Measurements from ENCODE around the gene LGALS9C. TPM values are rescaled to one million over a fixed set of nuclear protein-coding genes. Genes with fewer than 3 reads are reported as not detected.
"Not testable (repeated sequence)": the region's sequence is repeated elsewhere in the genome, so short reads cannot be mapped to it uniquely, and the experiment has no call there.

LGALS9C gene
- total RNA-seq, 2 donors from 2014 or later, result not detected

DNA sequence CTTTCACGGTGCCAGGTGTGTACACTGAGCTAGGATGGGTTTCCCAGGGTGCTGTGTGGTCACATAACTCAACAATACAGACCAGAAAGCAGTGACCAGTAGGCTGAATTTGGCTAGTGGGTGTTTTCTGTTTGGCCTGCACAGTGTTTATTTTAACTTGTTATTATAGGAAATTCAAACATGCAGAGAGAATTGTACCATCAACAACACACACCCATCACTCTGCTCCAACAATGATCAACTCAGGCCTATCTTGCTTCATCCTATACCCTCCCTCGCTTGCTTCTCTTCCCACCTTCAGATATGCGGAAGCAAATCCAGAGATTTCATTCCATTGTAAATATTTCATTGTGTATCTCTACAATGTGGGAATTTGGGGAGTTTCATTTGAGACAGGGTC lies 5.2 kb downstream of the LGALS9C start:
- H3K4me1 ChIP-seq; H3K4me3 ChIP-seq; H3K27ac ChIP-seq; ATAC-seq; H3K27me3 ChIP-seq; intact Hi-C loops (cut with DNase I); H3K36me3 ChIP-seq (replicated peaks in 1 of 2; ENCODE audit: insufficient read depth in 1 of 2, low read depth in 2 of 2); DNase-seq; H3K9me3 ChIP-seq: not testable (repeated sequence)
- WGBS, 2 donors, result 100% methylated on average over 1 of the region's 3 CpGs; no CpG with 5 or more reads in 1 of the 2 donors

DNA sequence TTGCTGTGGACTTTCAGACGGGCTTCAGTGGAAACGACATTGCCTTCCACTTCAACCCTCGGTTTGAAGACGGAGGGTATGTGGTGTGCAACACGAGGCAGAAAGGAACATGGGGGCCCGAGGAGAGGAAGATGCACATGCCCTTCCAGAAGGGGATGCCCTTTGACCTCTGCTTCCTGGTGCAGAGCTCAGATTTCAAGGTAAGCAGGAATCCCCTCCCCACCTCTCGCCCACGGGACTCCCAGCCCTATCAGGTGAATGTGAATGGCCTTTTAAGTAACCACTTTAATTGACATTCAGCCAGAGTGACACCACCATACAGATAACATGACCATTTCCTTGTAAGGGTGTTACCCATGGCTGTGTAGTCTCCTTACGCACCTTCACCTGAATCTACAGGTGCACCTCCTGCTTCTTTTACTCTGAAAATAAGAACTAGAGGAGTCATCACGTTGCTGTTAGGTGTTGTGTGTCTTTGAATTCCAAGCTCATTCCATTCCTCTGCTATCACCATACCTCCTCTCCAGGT lies 9.4 kb downstream of the LGALS9C start:
- WGBS, 2 donors, result 0% methylated on average over 1 of the region's 10 CpGs; no CpG with 5 or more reads in 1 of the 2 donors
- not testable (repeated sequence) for ATAC-seq

DNA sequence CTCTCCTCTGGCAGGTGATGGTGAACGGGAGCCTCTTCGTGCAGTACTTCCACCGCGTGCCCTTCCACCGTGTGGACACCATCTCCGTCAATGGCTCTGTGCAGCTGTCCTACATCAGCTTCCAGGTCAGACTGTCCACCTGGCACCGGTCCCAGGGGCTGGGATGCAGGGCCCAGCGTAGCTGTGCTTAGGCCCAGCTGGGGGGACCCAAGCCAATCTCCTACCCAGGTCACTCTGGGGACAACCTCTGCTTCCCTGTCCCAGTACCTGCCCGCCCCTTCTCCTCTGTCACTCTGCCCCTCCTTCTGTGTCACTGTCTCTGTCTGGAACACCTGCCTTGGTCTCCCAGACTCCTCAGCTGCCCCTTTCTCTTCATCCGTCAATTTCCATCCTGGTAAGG lies 11.0 kb downstream of the LGALS9C start:
- H3K4me3 ChIP-seq; ATAC-seq; H3K27ac ChIP-seq; DNase-seq; H3K27me3 ChIP-seq; H3K9me3 ChIP-seq; H3K36me3 ChIP-seq (replicated peaks in 1 of 2; ENCODE audit: insufficient read depth in 1 of 2, low read depth in 2 of 2); H3K4me1 ChIP-seq; intact Hi-C loops (cut with DNase I): not testable (repeated sequence)
- no CpG with 5 or more reads among the region's 10 CpGs for WGBS, 2 donors

More for the DNA sequence above, 9.4 kb downstream of the LGALS9C start:
- intact Hi-C loops (cut with DNase I); H3K4me1 ChIP-seq; H3K9me3 ChIP-seq; H3K27ac ChIP-seq; H3K27me3 ChIP-seq; H3K4me3 ChIP-seq; DNase-seq; H3K36me3 ChIP-seq (replicated peaks in 1 of 2; ENCODE audit: insufficient read depth in 1 of 2, low read depth in 2 of 2): not testable (repeated sequence)

GRCh38 chr17:18488622-18489021 lies 12.0 kb downstream of the LGALS9C start:
- H3K27me3 ChIP-seq; H3K4me3 ChIP-seq; H3K27ac ChIP-seq; ATAC-seq; H3K9me3 ChIP-seq; H3K36me3 ChIP-seq (replicated peaks in 1 of 2; ENCODE audit: insufficient read depth in 1 of 2, low read depth in 2 of 2); DNase-seq; H3K4me1 ChIP-seq; intact Hi-C loops (cut with DNase I): not testable (repeated sequence)
- 64% methylated on average over 6 of the region's 15 CpGs; no CpG with 5 or more reads in 1 of the 2 donors for WGBS, 2 donors

DNA sequence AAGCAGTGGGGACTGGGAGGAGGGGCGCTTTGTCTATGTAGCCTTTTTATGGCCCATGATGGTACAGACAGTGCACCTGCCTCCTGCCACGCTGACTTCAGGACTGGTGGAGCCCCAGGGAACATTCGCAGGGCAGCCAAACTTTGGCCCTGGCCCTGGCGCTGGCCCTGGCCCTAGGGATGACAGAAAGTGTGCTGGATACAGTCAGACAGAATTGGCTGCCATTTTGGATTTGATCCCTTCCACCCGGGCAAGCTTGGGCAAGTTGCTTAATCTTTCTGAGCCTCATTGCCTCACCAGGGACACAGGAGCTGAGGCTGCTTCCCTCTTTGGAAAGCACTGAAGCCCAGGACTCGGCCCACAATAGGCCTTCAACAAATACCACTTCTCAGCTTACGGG lies 13.4 kb downstream of the LGALS9C start:
- H3K27ac ChIP-seq; H3K36me3 ChIP-seq (replicated peaks in 1 of 2; ENCODE audit: insufficient read depth in 1 of 2, low read depth in 2 of 2); H3K4me3 ChIP-seq; intact Hi-C loops (cut with DNase I); H3K27me3 ChIP-seq; H3K9me3 ChIP-seq; DNase-seq; H3K4me1 ChIP-seq; ATAC-seq: not testable (repeated sequence)
- WGBS, 2 donors, result no CpG with 5 or more reads among the region's 7 CpGs

DNA sequence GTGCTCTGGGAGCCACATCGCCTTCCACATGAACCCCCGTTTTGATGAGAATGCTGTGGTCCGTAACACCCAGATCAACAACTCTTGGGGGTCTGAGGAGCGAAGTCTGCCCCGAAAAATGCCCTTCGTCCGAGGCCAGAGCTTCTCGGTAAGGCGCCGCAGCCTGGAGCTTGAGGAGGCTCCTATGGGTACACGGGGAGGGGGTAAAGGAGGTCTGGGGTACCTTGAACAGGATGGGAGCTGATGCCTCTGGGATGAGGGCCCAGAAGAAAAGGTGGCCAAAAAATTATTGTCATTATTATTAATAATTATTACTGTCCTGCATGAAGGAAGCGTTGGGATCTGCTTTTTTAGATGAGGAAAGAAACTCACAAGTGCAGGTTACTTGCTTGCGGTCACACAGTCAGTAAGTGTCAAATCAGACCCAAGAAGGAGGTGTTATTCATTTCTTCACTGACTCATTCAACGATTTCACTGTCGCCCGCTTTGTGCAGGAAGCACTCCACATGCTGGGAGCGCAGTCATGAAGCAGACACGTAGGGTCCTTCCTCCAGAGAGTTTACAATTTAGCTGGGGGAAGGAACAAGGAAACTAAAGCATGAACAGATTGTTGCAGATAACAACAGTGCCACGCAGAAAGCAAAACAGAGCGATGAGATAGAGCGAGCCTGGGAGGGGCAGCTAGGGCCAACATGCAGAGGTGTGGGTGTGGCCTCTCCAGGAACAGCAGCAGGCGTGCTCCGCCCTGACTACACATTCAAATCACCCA lies 16.3 kb downstream of the LGALS9C start:
- H3K27me3 ChIP-seq; DNase-seq; intact Hi-C loops (cut with DNase I); ATAC-seq; H3K4me1 ChIP-seq; H3K36me3 ChIP-seq (replicated peaks in 1 of 2; ENCODE audit: insufficient read depth in 1 of 2, low read depth in 2 of 2); H3K4me3 ChIP-seq; H3K27ac ChIP-seq; H3K9me3 ChIP-seq: not testable (repeated sequence)
- 52% methylated on average over 2 to 11 of the region's 23 CpGs for WGBS, 2 donors

DNA sequence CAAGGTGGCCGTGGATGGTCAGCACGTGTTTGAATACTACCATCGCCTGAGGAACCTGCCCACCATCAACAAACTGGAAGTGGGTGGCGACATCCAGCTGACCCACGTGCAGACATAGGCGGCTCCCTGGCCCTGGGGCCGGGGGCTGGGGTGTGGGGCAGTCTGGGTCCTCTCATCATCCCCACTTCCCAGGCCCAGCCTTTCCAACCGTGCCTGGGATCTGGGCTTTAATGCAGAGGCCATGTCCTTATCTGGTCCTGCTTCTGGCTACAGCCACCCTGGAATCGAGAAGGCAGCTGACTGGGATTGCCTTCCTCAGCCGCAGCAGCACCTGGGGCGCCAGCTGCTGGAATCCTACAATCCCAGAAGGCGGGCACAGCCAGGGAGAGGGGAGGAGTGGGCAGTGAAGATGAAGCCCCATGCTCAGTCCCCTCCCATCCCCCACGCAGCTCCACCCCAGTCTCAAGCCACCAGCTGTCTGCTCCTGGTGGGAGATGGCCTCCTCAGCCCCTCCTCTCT lies 17.7 kb downstream of the LGALS9C start:
- H3K27me3 ChIP-seq; H3K9me3 ChIP-seq; H3K27ac ChIP-seq; H3K36me3 ChIP-seq (replicated peaks in 1 of 2; ENCODE audit: insufficient read depth in 1 of 2, low read depth in 2 of 2); H3K4me1 ChIP-seq; H3K4me3 ChIP-seq; ATAC-seq; intact Hi-C loops (cut with DNase I); DNase-seq: not testable (repeated sequence)
- WGBS, 2 donors, result 40% methylated on average over 1 of the region's 13 CpGs; no CpG with 5 or more reads in 1 of the 2 donors

- ATAC-seq; H3K27me3 ChIP-seq; H3K36me3 ChIP-seq (replicated peaks in 1 of 2; ENCODE audit: insufficient read depth in 1 of 2, low read depth in 2 of 2); DNase-seq; H3K4me1 ChIP-seq; intact Hi-C loops (cut with DNase I); H3K4me3 ChIP-seq; H3K9me3 ChIP-seq; H3K27ac ChIP-seq: not testable (repeated sequence)
- WGBS, 2 donors, result 30 to 64% methylated on average over 2 to 6 of the region's 6 CpGs
Observed at GRCh38 chr17:18497044-18497443, 20.5 kb downstream of the LGALS9C start.

DNA sequence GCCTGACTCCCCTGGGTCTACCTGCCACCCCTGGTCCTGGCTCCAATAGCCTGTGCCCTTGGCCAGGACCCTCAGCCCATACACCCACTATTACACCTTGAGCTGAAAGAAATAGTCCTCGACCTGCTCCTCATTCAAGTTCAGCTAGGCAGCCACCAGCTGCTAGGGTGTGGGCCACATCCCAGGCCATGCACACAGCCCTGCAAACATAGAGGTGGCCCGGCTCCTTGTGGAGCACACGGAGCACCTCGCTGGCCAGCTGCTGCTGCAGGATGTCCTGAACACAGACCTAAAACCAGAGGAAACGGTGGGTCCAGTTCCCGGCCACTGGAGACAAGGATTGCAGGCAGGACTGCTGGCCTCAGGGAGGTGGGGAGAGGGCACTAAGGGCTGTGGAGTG lies 22.5 kb downstream of the LGALS9C start:
- H3K4me1 ChIP-seq; H3K4me3 ChIP-seq; ATAC-seq; H3K27ac ChIP-seq; intact Hi-C loops (cut with DNase I); H3K9me3 ChIP-seq; H3K36me3 ChIP-seq (replicated peaks in 1 of 2; ENCODE audit: insufficient read depth in 1 of 2, low read depth in 2 of 2); DNase-seq; H3K27me3 ChIP-seq: not testable (repeated sequence)
- no CpG with 5 or more reads among the region's 6 CpGs for whole genome bisulfite sequencing, 2 donors

DNA sequence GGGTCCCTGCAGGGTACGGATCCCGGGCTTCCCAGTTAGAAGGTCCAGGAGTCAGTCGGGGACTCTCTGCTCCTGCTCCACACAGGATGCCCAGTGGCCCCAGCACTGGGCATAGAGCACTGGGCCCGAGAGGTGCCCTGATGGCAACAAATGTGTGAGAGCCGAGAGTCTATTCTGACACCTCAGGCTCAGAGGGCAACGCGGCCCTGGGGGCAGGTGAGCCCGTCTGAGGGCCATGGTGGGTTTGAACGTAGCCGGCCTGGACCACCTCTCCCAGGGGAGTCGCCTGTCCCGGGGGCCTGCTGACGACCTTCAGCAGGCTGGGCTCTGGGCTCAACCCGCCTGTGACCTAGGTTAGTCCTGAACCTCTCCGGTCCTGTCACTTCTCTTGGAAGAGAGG lies 23.2 kb downstream of the LGALS9C start:
- H3K4me1 ChIP-seq, result not testable (repeated sequence)

DNA sequence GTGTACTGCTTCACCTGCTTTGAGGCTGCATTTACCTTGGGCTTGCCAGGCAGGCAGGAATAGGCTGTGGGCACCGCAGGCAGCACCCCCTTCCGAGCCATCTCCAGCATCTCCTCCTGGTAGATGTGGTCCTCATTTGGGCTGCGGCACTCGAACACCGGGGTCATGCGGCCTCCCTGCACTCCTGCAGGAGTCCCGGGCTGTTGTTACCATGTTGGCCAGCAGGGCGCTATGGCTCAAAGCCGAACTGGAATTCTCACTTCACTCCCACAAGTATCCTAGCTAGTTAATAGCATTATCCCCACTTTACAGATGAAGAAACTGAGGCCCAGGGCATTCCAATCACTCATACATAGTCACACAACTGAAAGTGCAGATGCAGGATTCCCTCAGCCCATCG lies 23.7 kb downstream of the LGALS9C start:
- no CpG with 5 or more reads among the region's 10 CpGs for WGBS, 2 donors
- ATAC-seq; H3K4me1 ChIP-seq; H3K4me3 ChIP-seq; H3K27me3 ChIP-seq; DNase-seq; intact Hi-C loops (cut with DNase I); H3K9me3 ChIP-seq; H3K27ac ChIP-seq; H3K36me3 ChIP-seq (replicated peaks in 1 of 2; ENCODE audit: insufficient read depth in 1 of 2, low read depth in 2 of 2): not testable (repeated sequence)

More for the DNA sequence above, 23.2 kb downstream of the LGALS9C start:
- H3K27me3 ChIP-seq; ATAC-seq; H3K9me3 ChIP-seq; H3K4me3 ChIP-seq; H3K36me3 ChIP-seq (replicated peaks in 1 of 2; ENCODE audit: insufficient read depth in 1 of 2, low read depth in 2 of 2); H3K27ac ChIP-seq; DNase-seq; intact Hi-C loops (cut with DNase I): not testable (repeated sequence)
- WGBS, 2 donors, result 100% methylated on average over 1 of the region's 15 CpGs; no CpG with 5 or more reads in 1 of the 2 donors

DNA sequence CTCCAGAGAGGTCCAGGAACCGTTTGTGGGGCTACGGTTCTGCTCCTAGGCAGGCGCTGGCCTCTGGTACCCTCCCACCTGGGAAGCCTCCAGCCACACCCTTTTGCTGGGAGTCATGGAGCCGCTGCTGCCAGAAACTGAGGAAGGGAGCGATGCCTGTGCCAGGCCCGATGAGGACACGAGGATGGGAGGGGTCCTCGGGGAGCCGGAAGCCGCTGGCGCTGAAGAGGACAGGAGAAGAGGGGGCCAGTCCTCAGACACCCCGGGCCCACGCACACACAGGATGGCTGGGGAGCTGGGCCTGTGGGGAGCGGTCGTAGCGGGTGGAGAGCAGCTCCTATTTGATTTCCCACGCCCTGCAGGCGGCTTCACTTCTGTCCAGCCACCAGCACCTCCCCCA lies 24.2 kb downstream of the LGALS9C start:
- DNase-seq; intact Hi-C loops (cut with DNase I): not testable (repeated sequence)
- whole genome bisulfite sequencing, 2 donors, result no CpG with 5 or more reads among the region's 18 CpGs

More for the DNA sequence above, 24.2 kb downstream of the LGALS9C start:
- H3K27me3 ChIP-seq; H3K9me3 ChIP-seq; ATAC-seq; H3K36me3 ChIP-seq (replicated peaks in 1 of 2; ENCODE audit: insufficient read depth in 1 of 2, low read depth in 2 of 2); H3K4me3 ChIP-seq; H3K4me1 ChIP-seq; H3K27ac ChIP-seq: not testable (repeated sequence)

Measured in body of pancreas (tissue), 4 donors.